HEK293 (cell line): Measurements from ENCODE around the gene ADAM19.

ENCODE experiments used
- REST ChIP-seq: fragments of 450-650 bp; formaldehyde crosslinking; IDR thresholded peaks from 2 replicates; pipeline ENCODE4 v1.5.1; 2016; ENCODE audit warnings: missing biosample characterization, missing genetic modification characterization
- ZNF121 ChIP-seq: fragments of 450-650 bp; formaldehyde crosslinking; IDR thresholded peaks from 2 replicates; pipeline ENCODE4 v1.5.1; 2016; ENCODE audit warnings: missing biosample characterization, missing genetic modification characterization
- ZNF274 ChIP-seq, 2 experiments: fragments of 200-500 bp in 1 of 2; fragments of 450-650 bp in 1 of 2; sonication (Bioruptor generic) in 1 of 2; formaldehyde crosslinking in 1 of 2; IDR thresholded peaks; 2 replicates each; pipeline versions ENCODE4 v1.5.1 to v1.6.1; 2014 to 2016; ENCODE audit warnings: borderline replicate concordance in 1 of 2, inconsistent platforms in 1 of 2, low read length in 1 of 2, missing biosample characterization in 1 of 2, missing genetic modification characterization in 1 of 2
- ZNF501 ChIP-seq: fragments of 450-650 bp; formaldehyde crosslinking; IDR thresholded peaks from 2 replicates; pipeline ENCODE4 v1.5.1; 2016; ENCODE audit warnings: missing biosample characterization, missing genetic modification characterization
- ZNF530 ChIP-seq: fragments of 450-650 bp; formaldehyde crosslinking; IDR thresholded peaks from 2 replicates; pipeline ENCODE4 v1.5.1; 2016; ENCODE audit warnings: low read depth, missing biosample characterization, missing genetic modification characterization

- TF ChIP-seq ZNF530 (tag by site-specific recombination), result no peak
- no peak for TF ChIP-seq ZNF121 (tag by site-specific recombination)
- no peak for TF ChIP-seq ZNF274 (IDR thresholded peaks at IDR 0.05; ENCODE audit: low read length)
- TF ChIP-seq ZNF274 (tag by site-specific recombination; IDR thresholded peaks at IDR 0.05; ENCODE audit: borderline replicate concordance), result no peak
- TF ChIP-seq ZNF501 (tag by site-specific recombination), result no peak
- TF ChIP-seq REST (tag by site-specific recombination), result no peak
Measured at GRCh38 chr5:157543825-157544622, 31.6 kb downstream of the ADAM19 start.
